ENCODE data around the gene ACTG1.

DNA sequence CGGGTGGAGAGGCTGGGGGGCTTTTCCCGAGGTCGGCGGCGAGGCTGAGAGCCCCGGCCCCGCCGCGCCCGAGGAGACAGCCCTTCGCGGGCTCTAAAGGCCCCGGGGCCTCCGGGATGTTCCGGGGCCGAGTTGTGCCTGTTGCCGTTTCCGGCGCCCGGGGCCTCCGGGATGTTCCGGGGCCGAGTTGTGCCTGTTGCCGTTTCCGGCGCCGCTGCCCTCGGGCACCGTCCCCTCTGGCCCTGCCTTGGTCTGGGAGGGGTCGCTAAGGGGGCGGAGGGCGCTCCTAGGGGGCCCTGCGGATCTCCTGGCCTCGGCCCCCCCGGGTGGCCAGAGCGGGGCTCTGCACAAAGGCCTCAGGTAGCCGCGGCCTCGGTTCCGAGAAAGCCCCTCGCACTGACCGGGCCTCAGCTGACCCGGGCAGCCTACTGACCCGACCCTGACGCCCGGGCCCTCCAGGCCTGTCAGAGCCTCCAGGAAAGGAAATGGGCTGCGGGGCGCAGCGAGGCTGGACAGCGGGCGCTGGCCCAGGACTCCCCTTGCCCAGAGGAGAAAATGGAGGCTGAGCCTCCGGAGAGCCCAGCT is 24.2 kb downstream of the ACTG1 start:
- no peak for TF ChIP-seq POLR2A (IDR thresholded peaks at IDR 0.05; ENCODE audit: low read depth)
- TF ChIP-seq, protein P1, sequence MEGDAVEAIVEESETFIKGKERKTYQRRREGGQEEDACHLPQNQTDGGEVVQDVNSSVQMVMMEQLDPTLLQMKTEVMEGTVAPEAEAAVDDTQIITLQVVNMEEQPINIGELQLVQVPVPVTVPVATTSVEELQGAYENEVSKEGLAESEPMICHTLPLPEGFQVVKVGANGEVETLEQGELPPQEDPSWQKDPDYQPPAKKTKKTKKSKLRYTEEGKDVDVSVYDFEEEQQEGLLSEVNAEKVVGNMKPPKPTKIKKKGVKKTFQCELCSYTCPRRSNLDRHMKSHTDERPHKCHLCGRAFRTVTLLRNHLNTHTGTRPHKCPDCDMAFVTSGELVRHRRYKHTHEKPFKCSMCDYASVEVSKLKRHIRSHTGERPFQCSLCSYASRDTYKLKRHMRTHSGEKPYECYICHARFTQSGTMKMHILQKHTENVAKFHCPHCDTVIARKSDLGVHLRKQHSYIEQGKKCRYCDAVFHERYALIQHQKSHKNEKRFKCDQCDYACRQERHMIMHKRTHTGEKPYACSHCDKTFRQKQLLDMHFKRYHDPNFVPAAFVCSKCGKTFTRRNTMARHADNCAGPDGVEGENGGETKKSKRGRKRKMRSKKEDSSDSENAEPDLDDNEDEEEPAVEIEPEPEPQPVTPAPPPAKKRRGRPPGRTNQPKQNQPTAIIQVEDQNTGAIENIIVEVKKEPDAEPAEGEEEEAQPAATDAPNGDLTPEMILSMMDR (IDR thresholded peaks at IDR 0.05): no peak

Data from esophagus muscularis mucosa (tissue), 3 donors.